Stimulated activated CD4-positive, alpha-beta T cell treated with anti-CD3 and anti-CD28 coated beads, Interleukin-1b, Interleukin-23, amount 100 ng/mL, for 24 hours (primary cell): Measurements from ENCODE around the gene DOHH.

Experiments
- DNase-seq, 4 experiments: peaks; one replicate each; pipeline ENCODE4 v3.0.0-alpha.2; 2020; ENCODE audit warnings: low read depth in 4 of 4, low spot score in 1 of 4

Gene DOHH, protein sequence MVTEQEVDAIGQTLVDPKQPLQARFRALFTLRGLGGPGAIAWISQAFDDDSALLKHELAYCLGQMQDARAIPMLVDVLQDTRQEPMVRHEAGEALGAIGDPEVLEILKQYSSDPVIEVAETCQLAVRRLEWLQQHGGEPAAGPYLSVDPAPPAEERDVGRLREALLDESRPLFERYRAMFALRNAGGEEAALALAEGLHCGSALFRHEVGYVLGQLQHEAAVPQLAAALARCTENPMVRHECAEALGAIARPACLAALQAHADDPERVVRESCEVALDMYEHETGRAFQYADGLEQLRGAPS

GRCh38 chr19:3500429-3501101 lies at the start of gene DOHH:
Gene DOHH (minus strand): TSS chr19:3500674. CDS start chr19:3496814, 3,860 bp downstream.
- DNase-seq = peak; percentile 87 to 94 (median 92)

DNA sequence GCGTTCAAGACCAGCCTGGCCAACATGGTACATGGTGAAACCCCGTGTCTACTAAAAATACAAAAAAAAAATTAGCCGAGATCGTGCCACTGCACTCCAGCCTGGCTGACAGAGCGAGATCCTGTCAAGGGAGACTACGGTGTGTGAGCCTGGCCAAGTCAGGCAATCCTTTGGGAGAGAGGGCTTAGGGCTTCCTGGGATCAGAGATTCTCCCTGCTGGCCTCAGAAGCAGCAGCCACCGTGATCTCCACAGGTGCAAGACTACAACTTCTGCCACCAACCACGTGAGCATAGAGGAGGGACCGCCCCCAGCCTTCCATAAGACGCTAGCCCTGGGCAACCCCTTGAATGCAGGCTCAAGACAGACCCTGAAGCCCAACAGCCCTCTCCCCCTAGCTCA lies 49.3 kb upstream of the DOHH start:
- no peak for DNase-seq

- no peak for DNase-seq
Measured at GRCh38 chr19:3548606-3549005, 48.1 kb upstream of the DOHH start.

GRCh38 chr19:3547767-3548282 lies 47.4 kb upstream of the DOHH start:
- DNase-seq = no peak

DNA sequence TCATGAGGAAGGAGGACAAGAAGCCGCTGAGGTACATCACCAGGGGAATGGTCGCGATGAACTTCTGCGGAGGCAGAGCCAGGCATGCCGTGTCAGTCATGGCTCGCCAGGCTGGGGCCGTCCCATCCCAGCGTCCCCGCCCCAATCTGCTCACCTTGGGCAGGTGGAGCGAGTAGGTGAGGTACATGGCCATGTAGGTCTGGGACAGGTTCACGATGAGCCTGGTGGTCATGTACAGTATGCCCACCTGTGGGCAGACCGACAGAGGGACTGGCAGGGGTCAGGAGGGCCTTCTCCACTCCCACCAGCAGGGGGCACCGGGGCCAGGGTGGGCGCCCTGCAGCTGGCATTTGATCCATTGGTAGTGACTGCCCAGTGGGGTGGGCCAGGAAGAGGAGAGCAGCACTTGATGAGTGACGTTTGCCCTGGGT lies 46.8 kb upstream of the DOHH start:
- peak in 1 of 4 experiments; percentile 33 for DNase-seq

DNA sequence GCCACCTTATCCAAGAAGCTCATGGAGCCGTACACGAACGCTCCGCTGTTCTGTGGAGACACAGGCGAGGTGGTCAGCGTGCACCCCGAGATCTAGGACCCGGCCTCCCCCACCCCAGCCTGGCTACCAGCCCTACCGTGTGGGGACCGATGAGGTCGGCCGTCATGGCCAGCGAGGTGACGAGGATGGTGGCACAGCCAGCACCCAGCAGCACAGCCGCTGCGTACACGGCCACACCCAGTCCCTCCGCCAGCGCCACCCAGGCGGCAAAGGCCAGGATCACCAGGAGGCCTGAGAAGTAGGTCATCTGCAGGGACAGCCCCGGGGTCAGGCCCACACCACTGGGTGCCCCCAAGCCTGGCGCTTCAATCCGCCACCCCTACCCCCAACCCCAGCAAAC lies 45.6 kb upstream of the DOHH start:
- DNase-seq = no peak

- DNase-seq = no peak
Measured at GRCh38 chr19:3545669-3546034, 45.2 kb upstream of the DOHH start.

DNA sequence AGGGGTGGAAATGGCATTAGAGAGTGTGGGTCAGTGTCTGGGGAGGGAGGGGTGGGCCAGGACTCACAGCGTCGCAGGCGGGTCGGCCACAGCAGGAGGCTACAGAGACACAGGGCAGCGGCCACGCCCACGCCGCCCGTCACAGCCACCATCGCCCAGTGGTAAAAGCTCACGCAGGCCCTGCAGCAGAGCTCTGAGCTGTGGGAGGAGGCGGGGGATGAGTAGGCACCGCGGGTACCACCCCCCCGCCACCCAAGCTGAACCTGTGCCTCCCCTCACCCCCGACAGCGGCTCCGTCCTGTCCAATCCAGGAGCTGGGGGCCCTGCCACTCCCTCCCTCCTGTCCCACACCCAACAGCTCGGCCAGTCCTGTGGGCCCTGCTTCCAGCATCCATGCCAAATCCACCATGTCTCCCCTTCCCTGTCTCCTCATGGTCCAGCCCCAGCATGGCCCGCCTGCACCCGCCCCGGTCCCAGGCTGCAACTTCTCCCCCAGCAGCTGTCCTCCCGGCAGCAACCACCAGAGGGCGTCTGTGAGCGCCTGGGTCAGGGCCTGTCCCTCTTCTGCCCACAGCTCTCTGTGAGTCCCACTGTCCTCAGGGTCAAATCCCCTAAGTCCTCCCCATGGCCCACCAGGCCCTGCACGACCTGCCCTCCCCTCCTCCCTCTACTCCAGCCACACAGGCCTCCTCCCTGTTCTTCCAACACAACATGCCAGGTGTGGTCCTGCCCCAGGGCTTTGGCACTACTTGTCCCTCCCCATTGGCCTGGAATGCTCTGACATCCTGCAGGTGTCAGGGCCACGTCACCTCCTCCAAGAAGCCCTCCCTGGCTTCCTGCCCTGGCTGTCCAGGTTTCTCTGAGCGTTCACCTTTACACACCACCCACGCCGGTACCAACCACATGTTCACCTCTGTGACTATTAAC lies 44.5 kb upstream of the DOHH start:
- peak; percentile 63 to 83 (median 68) for DNase-seq

DNA sequence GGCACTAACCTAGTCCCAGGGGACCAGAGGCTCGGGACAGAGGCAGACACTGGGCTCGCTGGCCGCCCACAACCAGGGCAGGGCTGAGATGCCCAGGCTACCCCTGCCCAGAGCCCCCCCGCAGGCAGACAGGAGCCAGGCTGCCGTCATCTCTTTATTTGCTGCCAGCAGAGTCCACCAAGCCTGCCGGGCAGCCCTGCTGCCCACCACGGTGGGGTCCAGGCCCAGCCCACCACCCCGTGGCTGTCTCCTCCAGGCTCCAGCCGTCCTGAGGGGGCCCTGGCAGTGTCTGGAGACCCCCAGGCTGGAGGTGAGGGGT lies 43.5 kb upstream of the DOHH start:
- DNase-seq = no peak

GRCh38 chr19:3543150-3544057 lies 42.9 kb upstream of the DOHH start:
- DNase-seq = no peak

- no peak for DNase-seq
Measured at GRCh38 chr19:3539756-3540118, 39.3 kb upstream of the DOHH start.

DNA sequence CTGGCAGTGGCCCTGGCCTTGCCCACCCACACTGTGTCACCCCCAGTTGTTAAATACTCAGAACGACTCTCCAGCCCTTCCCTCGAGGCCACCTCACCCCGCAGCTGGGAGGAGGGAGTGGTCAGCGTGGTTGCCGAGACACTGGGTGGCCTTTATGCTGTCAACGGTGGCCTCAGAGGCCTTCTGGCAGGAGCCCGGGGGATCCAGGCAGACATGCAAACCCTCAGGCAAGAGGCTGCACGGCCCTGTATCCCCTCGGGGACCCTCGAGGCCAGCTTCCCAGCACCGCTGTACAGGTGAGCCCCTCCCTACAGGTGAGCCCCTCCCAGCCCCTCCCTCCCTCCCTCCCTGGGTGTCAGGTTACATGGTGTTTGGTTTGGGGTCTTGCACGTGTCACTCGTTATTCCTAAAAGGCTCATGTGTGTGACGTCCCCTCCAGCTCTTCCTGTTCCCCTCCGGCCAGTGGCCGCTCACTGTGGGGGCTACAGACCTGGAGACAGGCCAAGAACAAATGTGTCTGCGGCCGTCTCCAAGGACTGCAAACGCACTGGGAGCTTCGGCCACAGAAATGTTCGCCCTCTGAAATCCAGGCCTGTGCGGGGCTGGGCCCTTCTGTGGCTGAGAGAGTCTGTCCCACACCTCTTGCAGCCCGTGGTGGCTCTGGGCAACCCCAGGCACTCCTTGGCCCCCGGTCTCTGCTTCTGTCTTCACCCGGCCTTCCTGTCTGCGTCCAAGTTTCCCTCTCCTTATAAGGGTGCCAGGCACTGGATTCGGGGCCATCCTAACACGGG lies 38.7 kb upstream of the DOHH start, which contains the start of gene TEKTIP1:
Gene TEKTIP1 (plus strand): TSS at position 210 of the 791 bp plus-strand sequence. CDS start 4 bp downstream, at position 214.
- DNase-seq = no peak

DNA sequence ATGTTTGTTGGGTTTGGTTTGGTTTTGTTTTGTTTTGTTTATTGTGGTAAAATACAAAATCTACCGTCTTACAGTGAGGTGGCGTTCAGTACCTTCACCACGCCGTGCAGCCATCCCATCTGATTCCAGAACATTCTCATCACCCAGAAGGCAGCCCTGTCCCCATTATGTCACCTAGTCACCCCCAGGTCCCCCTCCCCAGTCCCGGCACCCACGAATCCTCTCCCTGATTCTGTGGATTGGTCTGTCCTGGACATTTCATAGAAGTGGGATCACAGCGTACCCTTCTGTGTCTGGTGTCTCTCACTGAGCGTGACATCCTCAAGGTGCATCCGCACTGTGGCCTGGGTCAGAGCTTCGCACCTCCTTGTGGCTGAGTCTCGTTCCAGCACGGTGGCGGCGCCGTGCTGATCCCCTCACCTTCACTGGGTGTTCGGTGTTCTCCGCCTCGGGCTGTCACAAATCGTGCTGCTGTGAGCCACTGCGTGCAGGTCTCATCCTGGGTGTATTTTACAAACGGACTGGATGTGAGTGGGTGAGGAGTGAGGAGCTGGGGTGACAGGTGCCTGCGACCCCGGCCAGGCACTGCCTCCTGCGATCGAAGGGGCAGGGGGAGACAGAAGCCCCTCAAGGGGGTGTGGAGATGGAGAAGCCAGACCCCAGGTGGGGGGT lies 37.9 kb upstream of the DOHH start:
- DNase-seq = no peak

DNA sequence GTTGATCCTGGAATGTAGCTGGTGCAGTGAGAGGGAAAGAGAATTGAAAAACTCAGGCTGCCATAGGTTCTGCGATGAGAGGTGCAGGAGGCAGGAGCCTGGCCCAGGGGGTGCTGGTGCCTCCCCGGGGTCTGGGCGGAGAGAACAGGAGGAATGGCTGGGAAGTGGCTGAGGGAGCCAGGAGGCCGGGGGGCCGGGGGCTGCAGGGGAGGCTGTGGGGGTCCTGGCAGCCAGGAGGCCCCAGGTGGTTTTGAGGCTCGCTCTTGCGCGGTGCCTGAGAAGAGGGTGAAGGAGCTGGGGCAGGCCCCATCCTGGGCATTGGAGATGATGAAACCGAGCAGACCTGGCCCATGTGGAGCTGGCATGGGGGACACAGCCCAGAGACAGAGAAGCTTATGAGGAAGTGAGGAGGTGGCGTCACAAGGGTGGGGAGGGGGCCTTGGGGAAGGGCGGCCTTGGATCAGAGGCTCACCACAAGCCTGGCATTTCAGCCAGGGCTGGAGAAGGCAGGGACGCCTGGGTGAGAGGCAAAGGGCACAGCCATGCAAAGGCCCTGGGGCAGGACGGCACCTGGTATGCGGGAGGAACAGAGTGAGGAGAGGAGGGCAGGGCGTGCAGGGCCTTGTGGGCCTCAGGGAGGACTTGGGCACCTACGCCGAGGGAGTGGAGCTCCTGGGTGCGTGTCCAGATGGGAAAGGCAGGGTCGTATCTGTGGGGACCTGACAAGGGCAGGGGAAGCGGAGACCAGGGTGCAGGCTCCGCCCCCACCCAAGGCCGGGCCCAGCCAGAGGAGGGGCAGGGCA lies 37.2 kb upstream of the DOHH start:
- no peak for DNase-seq

GRCh38 chr19:3537101-3537437 lies 36.6 kb upstream of the DOHH start:
- no peak for DNase-seq

- no peak for DNase-seq
Measured at GRCh38 chr19:3536429-3537100, 36.1 kb upstream of the DOHH start.

DNA sequence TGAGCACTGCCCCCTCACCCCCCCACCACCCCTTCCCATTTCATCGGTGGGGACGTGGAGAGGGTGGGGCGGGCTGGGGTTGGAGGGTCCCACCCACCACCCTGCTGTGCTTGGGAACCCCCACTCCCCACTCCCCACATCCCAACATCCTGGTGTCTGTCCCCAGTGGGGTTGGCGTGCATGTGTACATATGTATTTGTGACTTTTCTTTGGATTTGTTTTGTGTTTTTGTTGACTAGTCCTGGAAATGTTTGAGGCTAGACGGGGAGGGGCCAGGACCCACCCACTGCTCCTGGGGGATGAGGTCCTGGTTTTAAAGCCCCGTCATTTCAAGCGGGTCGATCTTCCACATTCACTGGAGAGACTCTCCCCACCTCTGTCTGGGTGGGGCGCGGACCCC lies 35.5 kb upstream of the DOHH start:
- DNase-seq = no peak

DNA sequence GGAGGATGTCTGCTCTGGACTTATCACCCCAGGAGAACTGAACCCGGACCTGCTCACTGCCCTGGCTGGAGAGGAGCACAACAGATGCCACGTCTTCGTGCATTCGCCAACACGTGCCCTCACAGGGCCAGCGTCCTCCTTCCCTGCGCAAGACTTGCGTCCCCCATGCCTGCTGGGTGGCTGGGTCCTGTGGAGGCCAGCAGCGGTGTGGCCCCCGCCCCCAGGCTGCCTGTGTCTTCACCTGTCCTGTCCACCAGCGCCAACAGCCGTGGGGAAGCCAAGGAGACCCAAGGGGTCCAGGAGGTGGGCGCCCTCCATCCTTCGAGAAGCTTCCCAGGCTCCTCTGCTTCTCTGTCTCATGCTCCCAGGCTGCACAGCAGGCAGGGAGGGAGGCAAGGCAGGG lies 35.1 kb upstream of the DOHH start:
- no peak for DNase-seq
